NCI-H1105 (cell line): ENCODE data around the gene C4BPA.

Experiments
- DNase-seq: peaks from one replicate; lab custom pipeline; 2025; lab: John Stamatoyannopoulos, UW

The C4BPA gene

GRCh38 chr1:207191061-207191460 lies 87.0 kb downstream of the C4BPA start:
- DNase-seq = no peak

DNA sequence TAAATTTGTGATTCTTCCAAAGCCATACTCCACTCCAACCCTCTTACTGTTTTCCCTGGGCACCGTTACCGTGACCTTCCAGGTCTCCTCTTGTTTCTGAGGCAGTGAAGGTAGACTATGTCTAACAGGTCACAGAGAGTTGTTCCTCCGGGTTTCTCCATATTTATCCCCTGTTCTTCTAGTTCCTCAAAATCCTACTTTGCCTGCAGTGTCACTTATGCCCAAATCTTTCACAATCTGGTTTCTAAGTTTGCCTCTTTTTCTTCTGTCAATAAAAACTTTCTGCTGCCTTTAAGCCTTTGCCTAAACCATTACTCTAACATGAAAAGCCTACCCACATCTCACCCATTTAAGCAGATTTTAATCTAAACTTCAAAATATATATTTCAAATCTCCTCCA lies 87.7 kb downstream of the C4BPA start:
- no peak for DNase-seq

- no peak for DNase-seq
Measured at GRCh38 chr1:207194197-207194596, 90.2 kb downstream of the C4BPA start.
